ENCODE results near the gene KANTR. TPM values are rescaled to one million over a fixed set of nuclear protein-coding genes. Genes with fewer than 3 reads are reported as not detected.

KANTR gene
- total RNA-seq, 2 experiments from 2014 or later, result 6.2 to 6.8 TPM

DNA sequence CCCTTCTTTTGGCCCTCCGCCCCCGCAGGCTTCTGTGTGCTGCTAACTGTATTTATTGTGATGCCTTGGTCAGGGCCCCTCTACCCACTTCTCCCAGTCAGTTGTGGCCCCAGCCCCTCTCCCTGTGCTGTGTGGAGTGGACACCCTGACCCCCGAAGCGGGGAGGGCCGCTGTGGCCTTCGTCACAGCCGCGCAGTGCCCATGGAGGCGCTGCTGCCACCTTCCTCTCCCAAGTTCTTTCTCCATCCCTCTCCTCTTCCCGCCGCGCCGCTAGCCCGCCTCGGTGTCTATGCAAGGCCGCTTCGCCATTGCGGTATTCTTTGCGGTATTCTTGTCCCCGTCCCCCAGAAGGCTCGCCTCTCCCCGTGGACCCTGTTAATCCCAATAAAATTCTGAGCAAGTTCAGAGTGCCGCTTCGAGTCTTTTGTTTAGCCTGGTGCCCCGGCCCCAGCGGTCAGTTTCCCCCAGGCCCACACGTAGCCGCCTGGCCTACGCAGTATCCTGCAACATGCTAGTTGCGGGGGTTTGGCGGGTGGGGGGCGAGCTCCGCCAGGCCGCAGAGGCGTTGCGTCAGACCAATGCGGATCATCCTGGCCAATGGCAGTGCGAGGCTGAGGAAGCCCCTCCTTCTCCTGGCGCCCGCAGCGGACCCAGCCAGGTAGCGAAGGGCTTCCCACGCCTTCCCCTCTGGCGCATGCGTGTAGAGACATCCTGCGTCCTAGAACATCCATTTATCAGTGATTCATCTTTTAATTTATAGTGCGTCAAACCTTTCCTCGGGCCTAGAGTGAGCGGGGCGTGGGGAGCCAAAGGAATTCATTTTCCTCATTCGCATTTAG lies 5.6 kb upstream of the KANTR start:
- Histone ChIP-seq H3K4me1 (ENCODE audit: insufficient read depth, low read length) (peaks cover 39% of the 10 kb centered on the region), H3K4me3 (ENCODE audit: low read length) (peak overlapping the region; percentile 60), H3K27me3 (ENCODE audit: control insufficient read depth in 1 of 2, insufficient read depth in 2 of 2, low read length in 2 of 2) (no peaks in the 10 kb centered on the region), H3K36me3 (ENCODE audit: insufficient read depth, low read length) (peaks cover 29% of the 10 kb centered on the region), H3K27ac (ENCODE audit: low read depth in 1 of 2, low read length in 2 of 2) (peak overlapping the region; percentile 89 to 94), H3K9me3 (ENCODE audit: control insufficient read depth in 1 of 2, insufficient read depth in 1 of 2, low read length in 2 of 2) (no peaks in the 10 kb centered on the region)
- peaks cover 67% of the 10 kb centered on the region for H3K4me1 Mint-ChIP-seq (ENCODE audit: low read depth)
- H3K27ac Mint-ChIP-seq, result peak overlapping the region; percentile 98
- H3K27me3 Mint-ChIP-seq, result no peaks in the 10 kb centered on the region
- H3K36me3 Mint-ChIP-seq (ENCODE audit: low read depth), result peaks cover 56% of the 10 kb centered on the region
- peak; percentile 62 to 95 (median 76) for DNase-seq
- POLR2A ChIA-PET, result interaction anchor here (2.1 kb wide), 1 partner anchor 16 kb away, joined by 10 read pairs; no protein-coding TSS in a partner anchor
- ATAC-seq (ENCODE audit: poor library complexity), result peak; percentile 72
- H3K9me3 Mint-ChIP-seq, result no peaks in the 10 kb centered on the region
- intact Hi-C loops (cut with DNase I, micrococcal nuclease), result no loop called here
- CTCF ChIA-PET, result interaction anchor here (0.7 kb wide), 1 partner anchor 16 kb away, joined by 3 read pairs; no protein-coding TSS in a partner anchor
- TF ChIP-seq, protein P1, sequence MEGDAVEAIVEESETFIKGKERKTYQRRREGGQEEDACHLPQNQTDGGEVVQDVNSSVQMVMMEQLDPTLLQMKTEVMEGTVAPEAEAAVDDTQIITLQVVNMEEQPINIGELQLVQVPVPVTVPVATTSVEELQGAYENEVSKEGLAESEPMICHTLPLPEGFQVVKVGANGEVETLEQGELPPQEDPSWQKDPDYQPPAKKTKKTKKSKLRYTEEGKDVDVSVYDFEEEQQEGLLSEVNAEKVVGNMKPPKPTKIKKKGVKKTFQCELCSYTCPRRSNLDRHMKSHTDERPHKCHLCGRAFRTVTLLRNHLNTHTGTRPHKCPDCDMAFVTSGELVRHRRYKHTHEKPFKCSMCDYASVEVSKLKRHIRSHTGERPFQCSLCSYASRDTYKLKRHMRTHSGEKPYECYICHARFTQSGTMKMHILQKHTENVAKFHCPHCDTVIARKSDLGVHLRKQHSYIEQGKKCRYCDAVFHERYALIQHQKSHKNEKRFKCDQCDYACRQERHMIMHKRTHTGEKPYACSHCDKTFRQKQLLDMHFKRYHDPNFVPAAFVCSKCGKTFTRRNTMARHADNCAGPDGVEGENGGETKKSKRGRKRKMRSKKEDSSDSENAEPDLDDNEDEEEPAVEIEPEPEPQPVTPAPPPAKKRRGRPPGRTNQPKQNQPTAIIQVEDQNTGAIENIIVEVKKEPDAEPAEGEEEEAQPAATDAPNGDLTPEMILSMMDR (IDR thresholded peaks at IDR 0.05), result no peak
- peak overlapping the region; percentile 95 for H3K4me3 Mint-ChIP-seq

DNA sequence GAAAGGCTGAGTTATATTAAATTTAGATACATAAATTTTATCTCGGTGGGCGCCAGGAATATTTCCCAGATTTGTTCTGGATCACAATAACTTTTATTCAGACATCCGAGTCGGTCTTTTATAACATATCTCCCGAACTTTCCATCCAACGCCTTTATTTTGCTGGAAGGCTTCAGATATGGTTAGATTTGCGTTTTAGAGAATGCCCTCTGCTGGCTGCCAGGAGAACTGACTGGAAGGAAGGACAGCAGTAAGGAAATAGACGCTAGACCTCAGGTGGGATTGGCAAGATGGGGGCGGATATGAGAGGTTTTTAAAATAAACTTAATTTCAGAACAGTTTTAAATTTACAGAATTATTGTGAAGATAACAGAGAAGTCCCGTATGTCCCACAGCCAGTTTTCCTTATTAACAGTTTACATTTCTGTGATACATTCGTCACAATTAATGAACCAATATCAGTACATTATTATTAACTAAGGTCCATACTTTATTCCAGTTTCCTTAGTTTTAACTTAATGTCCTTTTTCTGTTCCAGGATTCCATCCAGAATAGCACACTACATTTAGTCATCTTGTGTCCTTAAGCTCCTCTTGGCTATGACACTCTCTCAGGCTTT lies 4.6 kb upstream of the KANTR start:
- Histone ChIP-seq H3K9me3 (ENCODE audit: control insufficient read depth in 1 of 2, insufficient read depth in 1 of 2, low read length in 2 of 2) (no peaks in the 10 kb centered on the region), H3K27me3 (ENCODE audit: control insufficient read depth in 1 of 2, insufficient read depth in 2 of 2, low read length in 2 of 2) (no peaks in the 10 kb centered on the region), H3K4me1 (ENCODE audit: insufficient read depth, low read length) (peaks cover 33% of the 10 kb centered on the region), H3K27ac (ENCODE audit: low read depth in 1 of 2, low read length in 2 of 2) (peak overlapping the region; percentile 89 to 94), H3K4me3 (ENCODE audit: low read length) (peak overlapping the region; percentile 60), H3K36me3 (ENCODE audit: insufficient read depth, low read length) (peaks cover 24% of the 10 kb centered on the region)
- TF ChIP-seq, protein P1 (IDR thresholded peaks at IDR 0.05), result peak; percentile 81
- ChIA-PET CTCF (interaction anchor here (0.7 to 0.9 kb wide), 3 partner anchors 9 to 17 kb away, joined by 3 to 4 read pairs (median 3); no protein-coding TSS in a partner anchor), POLR2A (interaction anchor here (1.6 to 2.1 kb wide), 2 partner anchors 8 to 17 kb away, joined by 6 to 10 read pairs; no protein-coding TSS in a partner anchor)
- ATAC-seq (ENCODE audit: poor library complexity) (no peak), DNase-seq (peak in 10 of 14 experiments; percentile 19 to 79 (median 36))
- Mint-ChIP-seq H3K27me3 (no peaks in the 10 kb centered on the region), H3K27ac (peak overlapping the region; percentile 98), H3K4me1 (ENCODE audit: low read depth) (peaks cover 65% of the 10 kb centered on the region), H3K36me3 (ENCODE audit: low read depth) (peaks cover 52% of the 10 kb centered on the region), H3K9me3 (no peaks in the 10 kb centered on the region), H3K4me3 (peak overlapping the region; percentile 95)
- intact Hi-C loops (cut with DNase I, micrococcal nuclease), result loop anchor here in 1 of 2 experiments (1.0 kb wide), 1 partner anchor 18 kb away; no protein-coding TSS in a partner anchor

GRCh38 chrX:53089925-53090324 lies 4.0 kb upstream of the KANTR start:
- peaks cover 18% of the 10 kb centered on the region for H3K36me3 ChIP-seq (ENCODE audit: insufficient read depth, low read length)
- TF ChIP-seq, protein P1 (IDR thresholded peaks at IDR 0.05), result no peak
- no peaks in the 10 kb centered on the region for H3K27me3 ChIP-seq (ENCODE audit: control insufficient read depth in 1 of 2, insufficient read depth in 2 of 2, low read length in 2 of 2)
- intact Hi-C loops (cut with DNase I, micrococcal nuclease), result loop anchor here (1.0 to 10.0 kb wide), 3 partner anchors 19 to 825 kb away; no protein-coding TSS in a partner anchor
- H3K27me3 Mint-ChIP-seq, result no peaks in the 10 kb centered on the region
- H3K36me3 Mint-ChIP-seq (ENCODE audit: low read depth), result peaks cover 46% of the 10 kb centered on the region
- no peaks in the 10 kb centered on the region for H3K9me3 ChIP-seq (ENCODE audit: control insufficient read depth in 1 of 2, insufficient read depth in 1 of 2, low read length in 2 of 2)
- no peak overlapping the region for H3K27ac ChIP-seq (ENCODE audit: low read depth in 1 of 2, low read length in 2 of 2)
- no peak overlapping the region for H3K27ac Mint-ChIP-seq
- CTCF ChIA-PET, result interaction anchor here (0.8 to 0.9 kb wide), 2 partner anchors 9 to 18 kb away, joined by 3 to 4 read pairs; no protein-coding TSS in a partner anchor
- H3K4me1 ChIP-seq (ENCODE audit: insufficient read depth, low read length), result peaks cover 33% of the 10 kb centered on the region
- ATAC-seq (ENCODE audit: poor library complexity), result no peak
- no peak for DNase-seq
- no peak overlapping the region for H3K4me3 Mint-ChIP-seq
- POLR2A ChIA-PET, result interaction anchor here (1.6 to 2.1 kb wide), 2 partner anchors 9 to 17 kb away, joined by 6 to 10 read pairs; no protein-coding TSS in a partner anchor
- H3K4me1 Mint-ChIP-seq (ENCODE audit: low read depth), result peaks cover 65% of the 10 kb centered on the region
- H3K4me3 ChIP-seq (ENCODE audit: low read length), result no peak overlapping the region
- H3K9me3 Mint-ChIP-seq, result no peaks in the 10 kb centered on the region
